GM12878 (cell line): ENCODE results near the gene TFAM. TPM values are rescaled to one million over a fixed set of nuclear protein-coding genes. Genes with fewer than 3 reads are reported as not detected.

Source experiments
- ATAC-seq: fragments of 200-7000 bp; cut with Tn5 transposase; 3 replicates; pipeline ENCODE4 v1.9.1; 2020; ENCODE audit warnings: mild to moderate bottlenecking, moderate library complexity
- BruUV-seq: library from RNA; stranded (reverse); fragments of 400-500 nt; replicated peaks from 2 replicates; lab custom pipeline; 2021; lab: Mats Ljungman, UMichigan
- CTCF ChIA-PET: fragments of 300-600 bp; sonication (Branson Sonifier 250); formaldehyde crosslinking; extraction: SDS; loops from one replicate; lab custom pipeline; 2021; ENCODE audit warnings: inconsistent platforms; lab: Yijun Ruan, JAX
- POLR2A ChIA-PET: fragments of 350-600 bp; formaldehyde crosslinking; extraction: SDS; loops from one replicate; lab custom pipeline; 2021; ENCODE audit warnings: inconsistent platforms; lab: Charles Lee
- RAD21 ChIA-PET: fragments of 300-600 bp; sonication (Branson Sonifier 250); formaldehyde crosslinking; loops from one replicate; lab custom pipeline; 2023; ENCODE audit warnings: antibody characterized with exemption; ENCODE audit not compliant: unreplicated experiment; lab: Charles Lee
- SMC1A ChIA-PET: fragments of 300-600 bp; sonication (Branson Sonifier 250); formaldehyde crosslinking; loops from one replicate; lab custom pipeline; 2023; ENCODE audit not compliant: unreplicated experiment, uncharacterized antibody; lab: Charles Lee
- DNase-seq: peaks from one replicate; pipeline ENCODE4 v3.0.0-alpha.2; 2011; ENCODE audit warnings: low read depth, low spot score
- FAIRE-seq: peaks from 3 replicates; lab custom pipeline; 2011; peaks lifted over from hg19 to GRCh38; lab: Jason Lieb, UNC
- H2AFZ ChIP-seq: 2 replicates; pipeline ENCODE4 v1.6.0; 2011; ENCODE audit warnings: low read depth, low read length, control low read depth; ENCODE audit not compliant: control insufficient read depth
- H3K27ac ChIP-seq: 2 replicates; pipeline ENCODE4 v1.5.1; 2011; ENCODE audit warnings: control low read depth; ENCODE audit not compliant: control insufficient read depth, insufficient read depth
- H3K27me3 ChIP-seq, 2 experiments: replicated peaks in 1 of 2; 2 replicates each; pipeline versions ENCODE4 v1.6.0 to v1.6.1; 2011; ENCODE audit warnings: low read length in 1 of 2; ENCODE audit not compliant: control insufficient read depth in 2 of 2, insufficient read depth in 2 of 2
- H3K36me3 ChIP-seq, 2 experiments: 2 replicates each; pipeline ENCODE4 v1.5.1; 2011; ENCODE audit warnings: low read length in 1 of 2; ENCODE audit not compliant: control insufficient read depth in 2 of 2, insufficient read depth in 2 of 2
- H3K4me1 ChIP-seq: 2 replicates; pipeline ENCODE4 v1.6.1; 2011; ENCODE audit warnings: mild to moderate bottlenecking, low read length, moderate library complexity, mixed read lengths; ENCODE audit not compliant: control insufficient read depth, insufficient read depth
- H3K4me2 ChIP-seq: 2 replicates; pipeline ENCODE4 v1.6.0; 2011; ENCODE audit warnings: control low read depth; ENCODE audit not compliant: control insufficient read depth, insufficient read depth
- H3K4me3 ChIP-seq: fragments of 200-600 bp; sonication (generic); 2 replicates; pipeline ENCODE4 v1.5.1; 2016
- H3K79me2 ChIP-seq: 2 replicates; pipeline ENCODE4 v1.6.0; 2011; ENCODE audit warnings: low read length; ENCODE audit not compliant: control insufficient read depth, insufficient read depth
- H3K9ac ChIP-seq: 2 replicates; pipeline ENCODE4 v1.8.0; 2011; ENCODE audit warnings: low read length, control low read depth, mixed read lengths; ENCODE audit not compliant: control insufficient read depth, insufficient read depth
- H3K9me3 ChIP-seq: replicated peaks from 3 replicates; pipeline ENCODE4 v1.5.1; 2011; ENCODE audit warnings: mild to moderate bottlenecking, low read length; ENCODE audit not compliant: control insufficient read depth, insufficient read depth
- H4K20me1 ChIP-seq: 2 replicates; pipeline ENCODE4 v1.6.0; 2011; ENCODE audit not compliant: control insufficient read depth, insufficient read depth
- CBFB ChIP-seq: IDR thresholded peaks from 2 replicates; pipeline ENCODE4 v1.6.1; 2016; ENCODE audit warnings: antibody characterized with exemption, low read depth
- EGR1 ChIP-seq, 2 experiments: IDR thresholded peaks; 1 replicate in 1 of 2; 2 replicates in 1 of 2; pipeline ENCODE4 v1.6.1; 2011 to 2012; ENCODE audit warnings: low read depth in 2 of 2, low read length in 2 of 2, borderline replicate concordance in 1 of 2, mild to moderate bottlenecking in 1 of 2, moderate library complexity in 1 of 2
- ETV6 ChIP-seq, 2 experiments: fragments of 450-650 bp in 1 of 2; IDR thresholded peaks in 1 of 2; conservative IDR thresholded peaks in 1 of 2; 2 replicates each; pipeline ENCODE4 v1.6.1; 2014; ENCODE audit warnings: antibody characterized with exemption in 1 of 2, borderline replicate concordance in 1 of 2, low read depth in 1 of 2, mild to moderate bottlenecking in 1 of 2, moderate library complexity in 1 of 2
- GATAD2B ChIP-seq: fragments of 450-650 bp; conservative IDR thresholded peaks from 2 replicates; pipeline ENCODE4 v1.6.1; 2017; ENCODE audit warnings: low read depth, mild to moderate bottlenecking, moderate library complexity
- NFYB ChIP-seq: IDR thresholded peaks from 2 replicates; pipeline ENCODE4 v1.6.1; 2011; ENCODE audit warnings: low read depth, mild to moderate bottlenecking, low read length, improper control_type of control experiment, moderate library complexity; ENCODE audit not compliant: insufficient read depth
- PKNOX1 ChIP-seq: fragments of 450-650 bp; IDR thresholded peaks from 2 replicates; pipeline ENCODE4 v1.6.1; 2016; ENCODE audit warnings: mild to moderate bottlenecking
- REST ChIP-seq: IDR thresholded peaks from 2 replicates; pipeline ENCODE4 v1.6.1; 2012; ENCODE audit warnings: mild to moderate bottlenecking, low read depth, low read length
- TAF1 ChIP-seq: IDR thresholded peaks from 2 replicates; pipeline ENCODE4 v1.6.1; 2011; ENCODE audit warnings: mild to moderate bottlenecking, low read depth, low read length, borderline replicate concordance
- WGBS: methylation state at CpG from one replicate; pipeline ENCODE4 v1.1.6; 2016; ENCODE audit warnings: low lambda C conversion rate; ENCODE audit not compliant: insufficient replicate concordance, insufficient coverage; ENCODE audit errors: missing lambda C conversion rate; 5-methylcytosine and 5-hydroxymethylcytosine counted together
- in situ Hi-C: fragments of 300-500 bp; cut with MboI; formaldehyde crosslinking; loops from 9 replicates; pipeline ENCODE4 v1.14.3; 2018; ENCODE audit warnings: mixed read lengths
- intact Hi-C: fragments of 100-400 bp; cut with micrococcal nuclease; formaldehyde crosslinking; loops from one replicate; pipeline ENCODE4 v1.14.2; 2022; ENCODE audit not compliant: unreplicated experiment
- polyA plus RNA-seq, 11 experiments: library from polyadenylated mRNA; depleted of rRNA in 4 of 11; unstranded in 6 of 11; stranded (reverse) in 5 of 11; fragments of >200 nt; fragmentation: Nextera tagmentation in 4 of 11; fragmentation: Illumina TruSeq in 1 of 11; extraction: Ambion mirVana in 4 of 11; extraction: Trizol in 1 of 11; gene quantifications; 1 replicate in 1 of 11; 2 replicates in 10 of 11; pipeline versions ENCODE4 v1.2.1 to v1.2.3, GENCODE V29; 2011 to 2016; ENCODE audit warnings: inconsistent platforms in 2 of 11, missing spikeins in 2 of 11, low read depth in 1 of 11
- total RNA-seq, 4 experiments: library from RNA; depleted of rRNA in 3 of 4; stranded (reverse); fragments of >200 nt in 3 of 4; fragmentation: Illumina TruSeq in 1 of 4; extraction: Trizol in 1 of 4; gene quantifications; 2 replicates each; pipeline versions ENCODE4 v1.2.1 to v1.2.3, GENCODE V29; 2013 to 2021

Gene TFAM
- total and polyA plus RNA-seq, 10 of the 15 experiments (the other 5 are each of a cell fraction or from before 2014, with no cell fraction given): 44.9 to 135 (median 93.3) TPM

DNA sequence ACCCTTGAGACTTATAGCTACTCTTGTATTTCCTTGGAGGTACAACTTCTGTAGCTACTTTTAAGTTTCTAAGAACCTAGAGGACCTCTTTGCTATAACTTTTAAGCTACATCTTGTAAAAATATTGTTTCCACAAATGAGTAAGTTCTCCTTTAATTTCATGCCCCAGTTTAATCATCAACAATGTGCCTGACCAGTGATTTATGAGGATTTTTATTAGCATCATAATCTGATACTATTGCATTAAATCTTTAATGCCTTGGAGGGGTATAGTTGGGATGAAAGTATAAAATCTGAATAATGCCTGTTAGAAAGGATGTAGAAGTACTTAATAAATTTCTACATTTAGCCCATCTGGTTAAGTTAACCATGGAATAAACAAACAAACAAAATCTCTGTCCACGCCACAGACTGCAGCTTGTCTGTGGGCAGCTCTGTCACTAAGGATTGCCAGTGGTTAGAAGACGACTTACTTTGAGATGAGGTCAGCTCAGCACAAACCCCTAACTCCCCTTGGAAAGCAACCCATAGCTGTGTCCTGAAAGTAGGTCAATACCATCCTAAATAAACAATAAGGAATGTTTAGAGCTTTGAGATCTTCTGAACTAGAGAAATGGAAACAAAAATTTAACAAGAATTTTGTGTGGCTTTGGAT lies 32.1 kb upstream of the TFAM start (continued):
- TF ChIP-seq EGR1 (IDR thresholded peaks at IDR 0.05; ENCODE audit: borderline replicate concordance in 1 of 2, low read depth in 2 of 2, low read length in 2 of 2): no peak
- TF ChIP-seq NFYB: no peak
- TF ChIP-seq GATAD2B: no peak
- TF ChIP-seq CBFB: no peak
- no peak for TF ChIP-seq REST
- no peak for TF ChIP-seq TAF1
- no peak for TF ChIP-seq ETV6 (conservative IDR thresholded peaks at IDR 0.05 in 1 of 2, IDR thresholded peaks at IDR 0.05 in 1 of 2; ENCODE audit: borderline replicate concordance in 1 of 2, low read depth in 1 of 2)

DNA sequence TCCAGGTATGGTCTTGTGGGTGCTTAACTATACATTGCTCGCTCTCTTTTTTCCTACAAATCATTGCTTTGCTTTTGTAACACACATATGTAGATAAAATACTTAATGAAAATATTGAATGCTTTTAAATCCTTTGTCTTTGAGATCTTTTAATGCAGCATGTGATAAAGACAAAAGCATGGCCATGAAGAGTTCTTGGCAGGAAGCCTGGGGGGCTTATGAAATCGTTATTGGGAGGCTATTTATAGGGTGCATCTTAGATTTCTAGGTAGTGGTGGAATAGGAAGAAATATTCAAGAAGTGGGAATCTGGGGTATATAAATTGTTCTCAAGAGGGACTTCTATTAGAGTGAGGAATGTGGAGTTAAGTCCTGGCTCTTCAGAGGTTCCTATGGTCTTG lies 28.5 kb upstream of the TFAM start:
- H3K9ac ChIP-seq: no peak overlapping the region
- 50% methylated on average over 2 of the region's 2 CpGs for WGBS
- ChIA-PET POLR2A (no interaction called here), SMC1A (no interaction called here), RAD21 (no interaction called here), CTCF (no interaction called here)
- TF ChIP-seq PKNOX1: no peak
- no peak for FAIRE-seq
- no peak overlapping the region for H2AFZ ChIP-seq
- intact Hi-C loops: no loop called here
- no peaks in the 10 kb centered on the region for H3K9me3 ChIP-seq
- no peaks in the 10 kb centered on the region for H3K27me3 ChIP-seq
- no TSS peak for BruUV-seq
- no peaks in the 10 kb centered on the region for H3K4me1 ChIP-seq
- H3K27ac ChIP-seq: no peak overlapping the region
- in situ Hi-C loops: no loop called here
- H3K79me2 ChIP-seq: peaks cover 2% of the 10 kb centered on the region
- no peak overlapping the region for H3K4me2 ChIP-seq
- no peak for ATAC-seq
- no peak for DNase-seq
- no peaks in the 10 kb centered on the region for H4K20me1 ChIP-seq
- H3K4me3 ChIP-seq: no peak overlapping the region
- H3K36me3 ChIP-seq: no peaks in the 10 kb centered on the region; a peak in 1 of 4 replicates
